Stimulated activated memory B cell treated with anti-CD40 and anti-IgM and Interleukin-4, amounts not matched to agents 10 μg/mL and 1 μg/mL and 100 μg/mL, for 72 hours (primary cell): ENCODE data around the gene TUSC2.

Experiments
- ATAC-seq: fragments of 150-1000 bp; cut with Tn5 transposase; 2 replicates; pipeline ENCODE4 v1.10.0; 2021
- H3K27ac Mint-ChIP-seq: one replicate; pipeline ENCODE4 v1.8.0; 2022; ENCODE audit warnings: mild to moderate bottlenecking, mixed read lengths
- H3K27me3 Mint-ChIP-seq: one replicate; pipeline ENCODE4 v1.8.0; 2022; ENCODE audit warnings: mixed read lengths
- H3K36me3 Mint-ChIP-seq: one replicate; pipeline ENCODE4 v1.8.0; 2022; ENCODE audit warnings: mixed read lengths
- H3K4me1 Mint-ChIP-seq: one replicate; pipeline ENCODE4 v1.8.0; 2022; ENCODE audit warnings: mixed read lengths
- H3K4me3 Mint-ChIP-seq: one replicate; pipeline ENCODE4 v1.8.0; 2022; ENCODE audit warnings: mild to moderate bottlenecking, moderate library complexity, mixed read lengths
- H3K9me3 Mint-ChIP-seq: one replicate; pipeline ENCODE4 v1.8.0; 2022; ENCODE audit warnings: mixed read lengths

The TUSC2 gene

DNA sequence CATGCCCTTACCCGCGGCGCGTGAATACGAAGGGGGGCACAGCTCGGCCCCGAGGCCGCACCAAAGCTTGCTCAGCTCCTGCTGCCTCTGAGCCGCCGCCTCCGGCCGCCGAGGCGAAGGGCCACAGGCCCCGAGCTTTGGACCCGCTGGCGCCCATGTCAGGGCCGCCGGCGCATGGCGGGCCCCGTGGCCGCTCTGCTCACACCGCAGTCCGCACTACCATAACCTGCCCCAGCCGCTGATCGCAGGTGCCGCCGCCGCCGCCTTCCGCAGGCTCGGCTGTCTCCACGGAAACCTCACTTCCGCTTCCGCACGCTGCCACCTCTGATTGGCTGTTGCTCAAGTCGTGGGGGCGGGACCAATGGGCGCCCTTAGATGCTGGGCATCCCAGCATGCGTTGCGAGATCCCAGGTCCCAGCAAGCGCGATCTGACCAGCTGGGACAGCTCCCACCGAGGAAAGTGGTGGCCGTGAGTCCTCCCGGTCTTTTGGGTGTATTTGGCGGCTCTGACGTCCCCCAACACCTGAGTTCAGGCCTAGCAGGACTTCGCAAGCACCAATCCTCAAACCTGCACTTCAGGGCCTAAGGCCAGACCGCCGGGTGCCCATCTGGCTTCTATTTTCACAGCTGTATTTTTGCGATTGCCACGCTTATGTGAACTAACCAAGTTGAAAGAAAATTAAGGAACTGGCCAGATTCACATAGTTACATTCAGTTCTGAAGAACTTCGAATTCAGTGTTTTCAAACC lies at the start of gene TUSC2:
Gene TUSC2 (minus strand): TSS at position 281 of the 749 bp plus-strand sequence. CDS start 124 bp downstream, at position 157.
- peak within 1 kb of the TSS; percentile 83 for H3K4me3 Mint-ChIP-seq
- H3K36me3 Mint-ChIP-seq = peaks cover 30% of the 10 kb centered on the region
- peak within 1 kb of the TSS; percentile 85 for H3K27ac Mint-ChIP-seq
- peak; percentile 96 for ATAC-seq
- no peaks in the 10 kb centered on the region for H3K9me3 Mint-ChIP-seq
- H3K4me1 Mint-ChIP-seq = peaks cover 47% of the 10 kb centered on the region
- H3K27me3 Mint-ChIP-seq = no peaks in the 10 kb centered on the region

GRCh38 chr3:50375258-50375931 lies 47.4 kb upstream of the TUSC2 start:
- H3K4me1 Mint-ChIP-seq = peaks cover 6% of the 10 kb centered on the region
- no peak overlapping the region for H3K27ac Mint-ChIP-seq
- H3K9me3 Mint-ChIP-seq = no peaks in the 10 kb centered on the region
- H3K4me3 Mint-ChIP-seq = no peak overlapping the region
- ATAC-seq = no peak
- H3K27me3 Mint-ChIP-seq = peaks cover 23% of the 10 kb centered on the region
- no peaks in the 10 kb centered on the region for H3K36me3 Mint-ChIP-seq

DNA sequence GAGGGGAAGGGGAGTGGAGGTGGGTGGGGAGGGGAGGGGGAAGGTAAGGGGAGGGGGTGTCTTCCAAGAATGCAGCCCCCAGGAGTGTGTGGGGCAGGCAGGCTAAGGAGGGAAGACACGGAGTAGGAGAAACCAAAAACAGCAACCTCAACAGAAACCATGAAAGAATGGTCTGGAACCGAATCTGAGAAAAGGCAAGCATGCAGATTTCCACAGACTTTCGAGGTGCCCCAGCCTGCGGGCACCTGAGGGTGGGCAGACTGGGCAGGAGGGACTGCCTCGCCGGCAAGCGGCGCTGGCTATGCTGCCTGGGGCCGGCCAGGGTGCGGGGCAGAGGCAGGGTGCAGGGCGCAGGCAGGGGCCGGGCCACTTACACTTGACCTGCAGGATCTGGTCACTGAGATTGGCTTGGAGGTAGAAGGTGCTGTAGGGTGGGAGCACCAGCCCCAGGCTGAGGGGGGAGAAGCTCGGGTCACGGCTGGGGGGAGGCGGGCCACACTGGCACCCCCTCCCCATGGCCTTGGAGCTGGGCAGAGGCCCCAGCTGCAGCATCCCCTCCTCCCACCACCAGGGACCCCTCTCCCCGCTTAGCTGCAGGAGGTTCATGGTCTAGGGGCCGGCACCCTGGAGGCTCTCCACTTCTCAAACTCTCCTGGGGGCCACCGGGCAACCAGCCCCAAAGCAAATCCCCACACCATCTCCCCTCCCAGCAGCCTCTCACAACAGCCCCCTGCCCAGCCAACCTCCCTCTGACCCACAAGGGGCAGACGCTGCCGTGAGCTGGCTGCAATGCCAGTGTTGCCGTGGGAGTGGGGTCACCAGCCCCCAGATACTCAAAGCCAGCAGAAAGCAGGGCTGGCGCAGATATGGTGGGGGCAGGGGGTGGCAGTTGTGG lies 46.6 kb upstream of the TUSC2 start:
- no peaks in the 10 kb centered on the region for H3K36me3 Mint-ChIP-seq
- peaks cover 19% of the 10 kb centered on the region for H3K27me3 Mint-ChIP-seq

DNA sequence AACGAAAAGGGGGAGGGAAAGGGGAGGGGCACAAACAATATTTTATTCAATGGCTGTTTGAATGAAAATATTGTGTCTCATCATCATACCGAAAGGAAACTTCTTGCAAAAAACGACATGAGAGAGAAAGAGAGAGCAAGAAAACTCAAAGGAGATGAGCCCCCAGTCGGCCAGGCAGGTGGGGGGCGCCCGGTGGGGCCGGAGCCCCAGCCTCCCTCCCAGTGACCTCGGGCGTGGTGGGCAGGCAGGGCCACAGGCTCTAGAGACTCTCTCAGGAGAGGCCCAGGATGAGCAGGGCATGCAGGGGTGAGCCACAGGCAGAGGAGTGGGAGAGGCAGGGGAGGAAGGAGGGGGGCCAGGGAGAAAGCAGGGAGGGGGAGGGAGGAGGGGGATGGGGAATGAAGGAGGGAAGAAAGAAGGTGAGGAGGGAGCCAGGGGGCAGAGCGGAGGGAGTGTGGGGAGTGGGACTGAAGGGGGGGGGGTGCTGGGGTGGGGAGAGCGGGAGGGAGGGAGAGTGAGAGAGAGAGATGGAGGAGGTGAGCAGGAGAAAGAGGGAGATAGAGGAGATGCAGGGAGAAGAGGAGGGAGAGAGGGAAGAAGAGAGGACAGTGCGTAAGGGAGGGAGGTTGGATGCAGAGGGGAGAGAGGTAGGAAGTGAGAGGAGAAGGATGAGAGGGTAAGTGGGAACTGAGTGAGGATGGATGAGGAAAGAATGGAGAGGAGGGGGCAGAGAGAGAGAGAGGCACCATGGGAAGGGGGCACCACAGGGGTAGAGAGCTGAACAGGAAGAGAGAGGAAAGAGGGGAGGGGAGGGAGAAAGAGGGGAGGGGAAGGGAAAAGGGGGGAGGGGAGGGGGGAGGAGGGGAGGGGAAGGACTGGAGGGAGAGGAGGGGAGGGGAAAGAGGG lies 45.4 kb upstream of the TUSC2 start:
- H3K9me3 Mint-ChIP-seq = no peaks in the 10 kb centered on the region
- H3K4me1 Mint-ChIP-seq = peaks cover 6% of the 10 kb centered on the region
- H3K4me3 Mint-ChIP-seq = no peak overlapping the region
- H3K27me3 Mint-ChIP-seq = peaks cover 19% of the 10 kb centered on the region
- no peak for ATAC-seq
- H3K36me3 Mint-ChIP-seq = no peaks in the 10 kb centered on the region
- H3K27ac Mint-ChIP-seq = no peak overlapping the region

More for the DNA sequence above, 46.6 kb upstream of the TUSC2 start:
- Mint-ChIP-seq H3K4me1 (peaks cover 6% of the 10 kb centered on the region), H3K4me3 (no peak overlapping the region), H3K9me3 (no peaks in the 10 kb centered on the region), H3K27ac (no peak overlapping the region)
- peak; percentile 1 for ATAC-seq

GRCh38 chr3:50372349-50372748 lies 44.3 kb upstream of the TUSC2 start:
- Mint-ChIP-seq H3K4me1 (peaks cover 6% of the 10 kb centered on the region), H3K9me3 (no peaks in the 10 kb centered on the region), H3K27me3 (peaks cover 19% of the 10 kb centered on the region), H3K36me3 (no peaks in the 10 kb centered on the region), H3K4me3 (no peak overlapping the region), H3K27ac (no peak overlapping the region)
- no peak for ATAC-seq

DNA sequence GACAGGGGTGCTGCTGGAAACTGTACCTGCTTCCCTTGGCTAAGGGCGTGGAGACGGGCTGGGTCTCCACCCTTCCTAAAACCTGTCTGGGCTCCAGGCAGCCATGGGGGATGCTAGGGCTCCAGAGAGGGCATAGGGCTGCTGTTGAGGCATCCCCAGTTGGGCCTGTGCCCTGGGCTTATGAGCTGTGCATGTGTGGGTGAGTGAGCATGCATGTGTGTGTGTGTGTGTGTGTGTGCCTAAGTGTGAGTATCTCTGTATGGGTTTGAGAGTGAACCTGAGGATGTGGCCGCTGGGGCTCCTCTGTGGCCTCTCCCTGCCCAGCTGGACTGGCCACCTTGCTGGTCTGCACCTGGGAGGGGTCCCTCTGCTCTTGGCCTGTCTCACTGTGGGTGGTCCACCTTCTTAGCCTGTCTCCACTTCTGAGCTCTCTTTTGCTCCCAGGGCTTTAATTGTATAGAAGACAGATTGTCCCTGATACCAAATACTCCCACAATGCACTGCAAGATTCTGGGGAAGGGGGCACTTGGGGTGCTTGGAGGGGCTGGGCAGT lies 43.2 kb upstream of the TUSC2 start:
- no peaks in the 10 kb centered on the region for H3K36me3 Mint-ChIP-seq
- H3K27me3 Mint-ChIP-seq = peaks cover 19% of the 10 kb centered on the region
- no peak overlapping the region for H3K27ac Mint-ChIP-seq
- peaks cover 9% of the 10 kb centered on the region for H3K4me1 Mint-ChIP-seq
- H3K4me3 Mint-ChIP-seq = no peak overlapping the region
- no peaks in the 10 kb centered on the region for H3K9me3 Mint-ChIP-seq
- ATAC-seq = no peak

DNA sequence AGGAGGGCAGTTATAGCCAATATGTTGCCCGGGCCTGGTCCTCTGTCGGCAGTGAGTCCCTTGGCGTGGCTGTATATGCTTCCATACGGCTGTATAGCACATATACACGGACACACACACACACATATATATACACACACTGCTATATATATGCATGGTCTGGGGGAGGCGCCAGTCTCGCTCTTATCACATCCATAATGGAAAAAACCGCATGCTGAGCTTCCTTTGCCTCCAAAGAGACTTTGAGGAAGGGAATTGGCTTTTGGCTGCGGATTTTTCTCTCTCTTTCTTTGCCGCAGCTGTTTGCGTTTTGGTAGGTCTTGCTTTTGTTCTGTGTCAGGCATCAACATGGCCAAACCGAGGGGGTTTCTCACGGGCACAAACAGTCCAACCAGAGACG lies 42.6 kb upstream of the TUSC2 start:
- Mint-ChIP-seq H3K4me1 (peaks cover 15% of the 10 kb centered on the region), H3K9me3 (no peaks in the 10 kb centered on the region), H3K4me3 (no peak overlapping the region), H3K27me3 (peaks cover 19% of the 10 kb centered on the region), H3K36me3 (no peaks in the 10 kb centered on the region), H3K27ac (no peak overlapping the region)
- ATAC-seq = no peak

- Mint-ChIP-seq H3K4me1 (peaks cover 25% of the 10 kb centered on the region), H3K36me3 (no peaks in the 10 kb centered on the region), H3K4me3 (no peak overlapping the region), H3K9me3 (no peaks in the 10 kb centered on the region), H3K27ac (no peak overlapping the region), H3K27me3 (peaks cover 19% of the 10 kb centered on the region)
- no peak for ATAC-seq
These were observed 41.1 kb upstream of the TUSC2 start for GRCh38 chr3:50369012-50369670.

DNA sequence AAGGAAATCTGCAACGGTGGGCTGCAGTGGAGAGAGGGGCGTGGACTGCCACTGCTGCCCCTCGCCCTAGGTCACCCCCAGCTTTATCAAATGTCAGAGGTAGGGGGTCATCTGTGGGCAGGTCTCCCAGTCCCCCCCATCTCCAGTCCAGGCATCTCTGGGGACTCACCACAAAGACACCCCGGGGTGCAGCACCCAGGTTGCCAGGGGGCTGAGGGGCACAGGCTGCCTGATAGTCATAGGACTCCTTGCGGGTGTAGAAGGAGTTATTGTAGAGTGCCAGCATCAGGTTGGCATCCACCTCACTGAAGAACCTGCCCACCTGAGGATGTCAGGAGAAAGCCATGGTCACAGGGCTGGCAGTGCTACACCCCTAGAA lies 37.8 kb upstream of the TUSC2 start:
- no peak for ATAC-seq
- no peaks in the 10 kb centered on the region for H3K27me3 Mint-ChIP-seq
- no peaks in the 10 kb centered on the region for H3K9me3 Mint-ChIP-seq
- H3K4me3 Mint-ChIP-seq = peak overlapping the region; percentile 88
- no peaks in the 10 kb centered on the region for H3K36me3 Mint-ChIP-seq
- peak overlapping the region; percentile 89 for H3K27ac Mint-ChIP-seq
- H3K4me1 Mint-ChIP-seq = peaks cover 22% of the 10 kb centered on the region

GRCh38 chr3:50365080-50365841 lies 37.2 kb upstream of the TUSC2 start:
- peak; percentile 95 for ATAC-seq
- H3K36me3 Mint-ChIP-seq = no peaks in the 10 kb centered on the region
- H3K27ac Mint-ChIP-seq = peak overlapping the region; percentile 89
- no peaks in the 10 kb centered on the region for H3K9me3 Mint-ChIP-seq
- peak overlapping the region; percentile 88 for H3K4me3 Mint-ChIP-seq
- no peaks in the 10 kb centered on the region for H3K27me3 Mint-ChIP-seq
- H3K4me1 Mint-ChIP-seq = peaks cover 23% of the 10 kb centered on the region

DNA sequence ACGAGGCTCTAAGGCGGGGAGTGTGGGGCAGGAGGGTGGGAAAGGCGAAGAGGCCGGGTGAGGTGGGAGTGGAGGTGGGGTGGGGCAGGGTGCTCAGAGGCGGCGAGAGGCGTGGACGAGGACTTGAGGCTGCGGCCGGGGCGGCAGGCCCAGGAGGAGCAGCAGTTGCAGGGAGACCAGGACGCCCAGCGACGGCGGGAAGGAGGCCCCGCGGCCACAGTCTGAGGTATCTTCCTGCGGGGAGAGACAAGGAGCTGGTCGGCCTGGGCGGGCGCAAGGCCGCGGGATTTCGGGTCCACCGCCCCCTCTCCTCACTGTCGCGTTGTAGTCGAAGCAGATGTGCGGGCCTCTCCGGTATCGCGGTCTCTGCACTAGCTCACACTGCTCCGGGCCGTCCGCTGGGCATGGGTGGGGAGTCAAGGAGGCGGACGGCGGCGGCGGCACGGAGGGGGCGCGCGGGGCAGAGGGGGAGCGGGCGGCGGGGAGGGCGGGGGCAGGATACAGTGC lies 36.6 kb upstream of the TUSC2 start:
- H3K4me1 Mint-ChIP-seq = peaks cover 29% of the 10 kb centered on the region
- peak; percentile 2 for ATAC-seq
- H3K4me3 Mint-ChIP-seq = peak overlapping the region; percentile 88
- H3K36me3 Mint-ChIP-seq = no peaks in the 10 kb centered on the region
- H3K27me3 Mint-ChIP-seq = no peaks in the 10 kb centered on the region
- no peaks in the 10 kb centered on the region for H3K9me3 Mint-ChIP-seq
- H3K27ac Mint-ChIP-seq = peak overlapping the region; percentile 89

DNA sequence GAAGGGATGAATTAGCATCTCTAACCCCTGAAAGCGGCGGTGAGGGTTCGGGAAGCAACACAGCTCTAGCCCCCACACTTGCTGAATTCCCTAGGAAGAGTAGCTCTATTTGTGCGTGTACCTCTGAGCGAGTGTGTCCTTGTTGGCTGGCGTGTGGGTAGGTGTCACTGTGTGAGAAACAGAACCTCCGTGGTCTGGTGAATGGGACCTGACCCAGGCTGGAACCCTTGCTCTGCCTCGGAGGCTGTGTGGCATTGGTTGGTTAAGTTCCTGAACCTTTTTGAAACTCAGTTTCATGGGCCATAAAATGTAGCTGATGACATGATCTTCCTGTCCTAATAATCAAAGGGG lies 31.7 kb upstream of the TUSC2 start:
- H3K36me3 Mint-ChIP-seq = peaks cover 7% of the 10 kb centered on the region
- no peaks in the 10 kb centered on the region for H3K27me3 Mint-ChIP-seq
- peaks cover 61% of the 10 kb centered on the region for H3K4me1 Mint-ChIP-seq
- H3K27ac Mint-ChIP-seq = peak overlapping the region; percentile 92
- no peaks in the 10 kb centered on the region for H3K9me3 Mint-ChIP-seq
- peak overlapping the region; percentile 99 for H3K4me3 Mint-ChIP-seq
- ATAC-seq = peak; percentile 14
